ENCODE results near the gene PODXL2.
"Not testable (repeated sequence)": the region's sequence is repeated elsewhere in the genome, so short reads cannot be mapped to it uniquely, and the experiment has no call there.

PODXL2 gene

DNA sequence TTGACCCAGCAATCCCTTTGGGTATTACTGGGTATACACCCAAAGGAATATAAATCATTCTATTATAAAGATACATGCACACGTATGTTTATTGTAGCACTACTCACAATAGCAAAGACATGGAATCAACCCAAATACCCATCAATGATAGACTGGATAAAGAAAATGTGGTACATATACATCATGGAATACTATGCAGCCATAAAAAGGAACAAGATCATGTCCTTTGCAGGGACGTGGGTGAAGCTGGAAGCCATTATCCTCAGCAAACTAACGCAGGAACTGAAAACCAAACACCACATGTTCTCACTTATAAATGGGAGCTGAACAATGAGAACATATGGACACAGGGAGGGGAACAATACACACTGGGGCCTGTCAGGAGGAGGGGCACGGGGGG lies 75.9 kb downstream of the PODXL2 start:
- DNase-seq (ENCODE audit: extremely low read depth in 1 of 2, low read depth in 1 of 2): not testable (repeated sequence)

GRCh38 chr3:127706312-127706711 lies 77.3 kb downstream of the PODXL2 start:
- DNase-seq (ENCODE audit: extremely low read depth in 1 of 2, low read depth in 1 of 2): no peak

GRCh38 chr3:127706785-127707351 lies 77.9 kb downstream of the PODXL2 start:
- no peak for DNase-seq (ENCODE audit: extremely low read depth in 1 of 2, low read depth in 1 of 2)

- DNase-seq (ENCODE audit: extremely low read depth in 1 of 2, low read depth in 1 of 2): no peak
Measured at GRCh38 chr3:127707851-127708411, 78.9 kb downstream of the PODXL2 start.

DNA sequence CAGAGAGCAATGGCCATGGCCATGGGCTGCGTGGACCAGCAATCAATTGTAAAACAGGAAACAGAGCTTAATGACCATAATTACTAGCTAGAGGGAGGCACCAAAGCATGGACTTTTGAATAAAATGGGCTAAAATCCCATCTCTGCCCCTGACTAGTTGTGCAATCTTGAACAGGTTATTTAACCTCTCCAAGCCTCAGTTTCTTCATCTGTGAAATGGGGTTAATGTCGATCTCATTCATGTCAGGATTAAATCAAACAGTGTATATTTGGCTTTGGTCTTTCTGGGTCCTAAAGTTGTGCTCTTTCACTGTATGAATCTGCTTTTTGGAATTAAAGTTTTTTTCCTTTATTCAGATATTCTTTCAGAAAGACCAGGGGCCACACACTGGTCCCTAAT lies 79.9 kb downstream of the PODXL2 start:
- DNase-seq (ENCODE audit: extremely low read depth in 1 of 2, low read depth in 1 of 2): no peak

DNA sequence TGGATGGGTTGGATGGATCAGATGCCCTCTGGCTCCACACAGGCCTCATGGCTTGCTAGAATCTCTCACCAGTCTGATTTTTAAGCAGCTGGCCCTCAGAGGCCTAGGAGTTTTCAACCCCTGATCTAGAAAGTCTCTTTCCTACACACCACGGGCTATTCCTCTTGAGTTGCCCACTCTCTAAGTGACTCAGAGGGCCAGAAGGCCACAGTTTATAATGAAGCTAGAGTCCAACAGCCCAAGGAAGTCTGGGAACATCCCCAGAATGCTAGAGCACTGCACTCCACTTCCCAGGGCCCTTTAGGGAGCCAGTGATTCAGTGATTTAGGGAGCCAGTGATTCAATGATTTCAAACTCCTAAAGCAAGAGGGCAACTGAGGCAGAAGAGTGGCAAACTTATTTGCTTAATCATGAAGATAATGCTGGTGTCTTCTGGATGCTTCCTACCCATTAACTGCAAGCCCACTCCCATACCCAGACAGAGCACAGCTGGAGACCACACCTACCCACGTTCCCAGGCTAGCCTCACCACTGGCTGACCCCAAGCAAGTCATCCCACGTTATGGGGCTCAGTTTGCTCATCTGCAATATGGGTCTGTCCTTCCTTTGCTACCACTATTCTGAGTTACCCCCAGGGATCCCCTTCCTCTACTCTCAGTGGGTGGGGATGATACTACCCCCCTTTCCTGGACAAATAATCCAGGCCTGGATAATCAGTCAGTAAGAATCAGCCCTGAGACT lies 80.5 kb downstream of the PODXL2 start:
- no peak for DNase-seq (ENCODE audit: extremely low read depth in 1 of 2, low read depth in 1 of 2)

DNA sequence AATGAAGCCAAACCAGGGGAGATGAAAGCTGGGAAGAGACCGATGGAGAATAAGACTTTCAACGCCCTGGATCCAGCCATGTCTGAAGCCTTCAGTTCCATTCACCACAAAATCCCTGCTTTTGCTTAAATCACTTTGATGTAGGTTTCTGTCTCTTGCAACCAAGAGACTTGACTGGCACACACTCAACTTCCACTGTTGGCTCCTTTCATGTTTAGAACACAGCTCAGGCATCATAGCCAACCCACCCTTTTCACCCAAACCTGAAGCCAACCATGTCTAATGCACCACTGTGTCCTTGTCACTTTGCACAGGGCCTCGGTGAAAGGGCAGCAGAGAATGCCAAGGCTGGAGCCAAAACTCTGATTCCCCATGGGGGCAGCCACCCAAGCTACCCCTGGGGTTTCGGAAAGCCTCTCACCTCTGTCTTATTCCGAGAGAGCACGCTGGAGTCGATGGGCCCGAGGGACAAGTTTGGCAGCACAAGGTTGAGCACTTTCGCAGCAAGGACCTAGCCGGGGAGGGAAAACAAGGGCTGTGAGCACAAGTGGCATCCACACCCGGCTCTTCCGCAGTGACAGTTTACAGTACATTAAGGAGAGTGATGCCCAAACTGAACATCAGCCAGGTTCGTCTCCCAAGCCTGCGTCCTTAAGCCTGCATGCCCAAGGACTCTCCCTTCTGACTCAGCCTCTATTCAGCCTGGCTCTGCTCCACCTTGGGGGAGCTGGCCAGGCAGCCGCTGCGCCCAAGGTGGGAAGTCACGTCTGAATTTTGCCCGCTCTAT lies 81.4 kb downstream of the PODXL2 start:
- DNase-seq (ENCODE audit: extremely low read depth in 1 of 2, low read depth in 1 of 2): no peak

DNA sequence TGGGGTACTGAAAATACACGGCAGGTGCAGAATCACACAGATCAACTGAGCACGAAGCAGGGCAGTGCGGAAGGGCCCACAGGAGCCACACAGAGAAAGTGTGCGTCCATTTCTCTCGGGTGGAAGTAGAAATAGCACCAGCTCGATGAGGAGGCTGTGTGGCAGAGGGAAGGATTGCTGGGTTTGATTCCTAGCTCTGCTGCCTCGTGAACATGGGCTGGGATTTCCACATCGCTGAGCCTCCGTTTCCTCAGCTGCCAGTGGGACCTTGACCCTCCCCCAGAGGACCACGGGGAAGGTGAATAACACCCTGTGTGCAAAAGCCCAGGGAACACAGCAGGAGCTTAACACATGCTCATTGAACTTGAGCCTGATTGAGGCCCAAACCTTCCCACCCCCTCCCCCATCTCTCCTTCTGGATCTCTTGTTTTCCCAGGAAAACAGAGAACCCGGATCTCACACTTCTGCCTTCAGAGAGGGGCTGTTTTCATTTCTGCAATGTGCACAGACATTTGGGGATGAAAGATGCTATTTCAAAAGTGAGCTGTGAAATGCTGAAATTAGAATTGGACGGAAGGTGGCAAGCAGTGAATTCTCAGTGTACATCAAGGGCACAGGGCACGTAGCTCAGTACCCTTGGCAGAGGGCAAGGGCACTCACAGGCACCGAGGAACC lies 82.2 kb downstream of the PODXL2 start:
- no peak for DNase-seq (ENCODE audit: extremely low read depth in 1 of 2, low read depth in 1 of 2)

DNA sequence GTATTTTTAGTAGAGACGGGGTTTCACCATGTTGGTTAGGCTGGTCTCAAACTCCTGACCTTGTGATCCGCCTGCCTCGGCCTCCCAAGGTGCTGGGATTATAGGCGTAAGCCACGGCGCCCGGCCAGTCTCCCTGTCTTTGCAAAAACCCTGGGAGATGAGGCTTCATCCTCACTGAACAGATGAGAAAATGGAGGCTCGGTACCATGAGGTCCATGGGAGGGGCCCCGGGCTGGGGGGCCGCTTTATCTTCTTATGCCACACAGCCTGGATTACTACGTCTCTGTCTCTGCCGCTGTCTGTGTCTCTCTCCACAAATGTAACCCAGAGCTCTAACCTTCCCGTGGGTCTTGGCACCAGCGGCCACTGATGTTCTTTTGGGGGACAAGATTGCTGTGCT lies 82.9 kb downstream of the PODXL2 start:
- no peak for DNase-seq (ENCODE audit: extremely low read depth in 1 of 2, low read depth in 1 of 2)

GRCh38 chr3:127712461-127712860 lies 83.5 kb downstream of the PODXL2 start:
- no peak for DNase-seq (ENCODE audit: extremely low read depth in 1 of 2, low read depth in 1 of 2)

GRCh38 chr3:127712881-127713771 lies 84.1 kb downstream of the PODXL2 start:
- no peak for DNase-seq (ENCODE audit: extremely low read depth in 1 of 2, low read depth in 1 of 2)

- DNase-seq (ENCODE audit: extremely low read depth in 1 of 2, low read depth in 1 of 2): no peak
Measured at GRCh38 chr3:127714125-127714571, 85.2 kb downstream of the PODXL2 start.

DNA sequence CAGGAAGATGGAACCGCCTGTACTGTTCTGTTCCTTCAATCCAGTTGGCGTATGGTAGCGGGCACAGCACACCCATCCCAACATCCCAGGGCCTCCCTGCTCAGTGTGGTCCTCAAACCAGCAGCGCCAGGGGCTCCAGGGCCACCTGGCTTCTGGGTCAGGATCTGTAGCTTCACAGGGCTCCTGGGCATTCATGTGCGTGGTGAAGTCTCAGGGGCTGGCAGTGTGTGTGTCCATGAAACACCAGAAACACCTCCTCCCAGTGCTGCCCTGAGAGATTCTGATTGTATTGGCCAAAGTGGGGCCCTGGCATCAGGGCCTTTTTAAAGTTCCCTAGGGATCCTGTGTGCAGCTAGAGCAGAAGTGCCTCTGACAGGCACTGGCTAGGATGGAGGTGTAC lies 85.9 kb downstream of the PODXL2 start:
- no peak for DNase-seq (ENCODE audit: extremely low read depth in 1 of 2, low read depth in 1 of 2)

DNA sequence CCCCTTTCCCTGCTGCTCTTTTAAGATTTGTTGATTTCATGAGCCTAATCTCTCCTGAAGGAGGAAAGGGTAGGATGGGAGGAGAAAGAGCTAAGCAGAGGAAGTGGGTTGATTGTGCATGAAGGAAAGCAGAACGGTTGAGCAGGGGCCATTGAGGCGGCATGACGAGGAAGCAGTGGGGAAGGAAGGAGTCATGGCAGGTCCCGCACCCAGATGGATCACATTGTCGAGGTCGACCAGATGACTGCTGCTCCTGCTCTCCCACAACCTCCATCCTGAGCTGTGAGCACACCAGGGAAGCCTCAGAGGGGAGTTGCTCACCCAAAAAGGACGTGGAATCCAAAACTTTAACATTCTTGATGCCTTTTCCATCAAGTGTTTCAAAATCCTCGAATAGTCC lies 86.5 kb downstream of the PODXL2 start:
- no peak for DNase-seq (ENCODE audit: extremely low read depth in 1 of 2, low read depth in 1 of 2)

DNA sequence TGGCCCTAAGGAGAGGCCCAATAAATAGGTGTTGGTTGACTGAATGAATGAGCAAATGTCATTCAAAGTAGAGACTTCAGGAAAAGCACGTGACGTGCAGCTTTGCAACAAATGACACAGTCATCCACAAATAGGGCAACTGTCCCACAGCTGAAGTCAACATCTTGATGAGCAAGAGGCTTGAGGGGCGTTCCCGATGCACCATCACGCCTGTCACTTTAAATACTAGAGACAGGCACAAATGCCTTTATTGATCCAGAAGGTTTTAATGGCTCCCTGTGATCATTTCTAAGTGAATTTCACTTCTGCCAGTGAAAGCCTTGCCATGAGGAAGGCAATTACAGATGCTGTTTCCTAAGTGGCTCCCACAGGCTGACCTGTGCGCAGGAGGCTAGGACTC lies 87.4 kb downstream of the PODXL2 start:
- DNase-seq (ENCODE audit: extremely low read depth in 1 of 2, low read depth in 1 of 2): no peak

GRCh38 chr3:127717357-127718244 lies 88.6 kb downstream of the PODXL2 start:
- DNase-seq (ENCODE audit: extremely low read depth in 1 of 2, low read depth in 1 of 2): no peak

- DNase-seq (ENCODE audit: extremely low read depth in 1 of 2, low read depth in 1 of 2): no peak
Measured at GRCh38 chr3:127718245-127718915, 89.4 kb downstream of the PODXL2 start.

GRCh38 chr3:127718916-127719290 lies 89.9 kb downstream of the PODXL2 start:
- DNase-seq (ENCODE audit: extremely low read depth in 1 of 2, low read depth in 1 of 2): no peak

DNA sequence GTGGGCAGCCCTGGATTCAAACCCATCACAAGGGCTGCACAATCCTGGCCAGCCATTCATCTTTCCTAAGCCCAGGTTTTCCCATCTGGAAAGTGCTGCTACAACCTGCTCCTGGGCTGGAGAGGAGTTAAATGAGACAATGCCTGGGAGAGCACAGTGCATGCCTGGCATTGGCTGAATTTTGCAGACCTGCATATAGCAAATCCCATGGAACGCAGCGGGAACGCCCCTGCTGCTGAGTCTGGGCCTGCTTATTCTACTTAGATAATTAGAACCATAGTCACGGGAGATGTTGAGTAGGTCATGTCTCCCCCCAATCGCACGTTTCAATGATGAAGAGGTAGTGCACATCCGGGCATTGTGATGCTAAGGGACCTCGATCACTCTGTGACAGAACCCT lies 90.4 kb downstream of the PODXL2 start:
- DNase-seq (ENCODE audit: extremely low read depth in 1 of 2, low read depth in 1 of 2): no peak
